AG04449 (cell line): ENCODE results near the gene HOXB6.

ENCODE experiments used
- CTCF ChIA-PET: fragments of 350-600 bp; formaldehyde crosslinking; extraction: SDS; loops from one replicate; lab custom pipeline; 2021; ENCODE audit warnings: antibody characterized with exemption; lab: Yijun Ruan, JAX
- POLR2A ChIA-PET: fragments of 400-600, 350-600 bp; formaldehyde crosslinking; extraction: SDS; loops from one replicate; lab custom pipeline; 2020; ENCODE audit warnings: antibody characterized with exemption, inconsistent platforms; lab: Yijun Ruan, JAX
- DNase-seq: peaks from one replicate; pipeline ENCODE4 v3.0.0-alpha.2; 2010; ENCODE audit warnings: low read depth, low spot score
- H3K4me3 ChIP-seq: 2 replicates; pipeline ENCODE4 v1.5.1; 2011; ENCODE audit warnings: low read depth, mild to moderate bottlenecking, control low read depth, low read length
- CTCF ChIP-seq: IDR thresholded peaks from one replicate; pipeline ENCODE4 v1.5.1; 2011; ENCODE audit warnings: mild to moderate bottlenecking, moderate library complexity, low read length, control low read depth, inconsistent platforms; ENCODE audit not compliant: insufficient read depth; ENCODE audit errors: missing control alignments

HOXB6 gene

GRCh38 chr17:48615047-48615962 lies 10.5 kb upstream of the HOXB6 start, which contains the start of gene HOXB8:
Gene HOXB8, minus strand, starts transcription at chr17:48615292. Its CDS starts 588 bp downstream, at chr17:48614704.
- CTCF ChIA-PET, result interaction anchor here (0.6 to 12.1 kb wide), 17 partner anchors 8 to 478 kb away, joined by 3 to 185 read pairs (median 10); partner anchors contain the start of genes HOXB3, HOXB5 and HOXB9
- TF ChIP-seq CTCF, result no peak
- POLR2A ChIA-PET, result interaction anchor here (1.6 kb wide), 1 partner anchor 23 kb away, joined by 8 read pairs; no protein-coding TSS in a partner anchor

GRCh38 chr17:48613862-48614694 lies 9.3 kb upstream of the HOXB6 start:
- no peak for DNase-seq
- ChIA-PET CTCF (interaction anchor here (0.6 to 12.1 kb wide), 22 partner anchors 8 to 589 kb away, joined by 3 to 185 read pairs (median 6); partner anchors contain the start of genes HOXB3, HOXB5 and HOXB9), POLR2A (interaction anchor here (0.9 to 1.6 kb wide), 4 partner anchors 11 to 32 kb away, joined by 3 to 8 read pairs (median 4); no protein-coding TSS in a partner anchor)
- H3K4me3 ChIP-seq, result peak overlapping the region; percentile 67
- no peak for TF ChIP-seq CTCF

More at GRCh38 chr17:48615047-48615962, 10.5 kb upstream of the HOXB6 start, which contains the start of gene HOXB8:
- H3K4me3 ChIP-seq, result peak within 1 kb of the TSS; percentile 67
- no peak for DNase-seq

GRCh38 chr17:48612854-48613691 lies 8.3 kb upstream of the HOXB6 start:
- ChIA-PET POLR2A (interaction anchor here (0.7 to 1.4 kb wide), 10 partner anchors 9 to 564 kb away, joined by 3 to 6 read pairs (median 4); partner anchors contain the start of genes HOXB3, HOXB5, HOXB6 and NFE2L1), CTCF (interaction anchor here (0.6 to 12.1 kb wide), 24 partner anchors 9 to 635 kb away, joined by 3 to 185 read pairs (median 5); partner anchors contain the start of gene HOXB5)
- no peak for DNase-seq
- TF ChIP-seq CTCF, result peak; percentile 39
- peak overlapping the region; percentile 67 for H3K4me3 ChIP-seq

GRCh38 chr17:48612456-48612853 lies 7.7 kb upstream of the HOXB6 start:
- no peak for DNase-seq
- ChIA-PET POLR2A (interaction anchor here (0.7 to 1.4 kb wide), 10 partner anchors 8 to 564 kb away, joined by 3 to 6 read pairs (median 4); partner anchors contain the start of genes HOXB3, HOXB5, HOXB6 and NFE2L1), CTCF (interaction anchor here (0.6 to 12.1 kb wide), 20 partner anchors 9 to 634 kb away, joined by 3 to 185 read pairs (median 5); partner anchors contain the start of gene HOXB5)
- no peak for TF ChIP-seq CTCF
- peak overlapping the region; percentile 67 for H3K4me3 ChIP-seq
